Fibroblast of pulmonary artery (primary cell): ENCODE measurements around the gene PEX13.
"Not testable (repeated sequence)": the region's sequence is repeated elsewhere in the genome, so short reads cannot be mapped to it uniquely, and the experiment has no call there.

Experiments
- DNase-seq: peaks from one replicate; pipeline ENCODE4 v3.0.0-alpha.2; 2010; ENCODE audit warnings: low read depth
- H3K4me3 ChIP-seq: replicated peaks from 2 replicates; pipeline ENCODE4 v1.5.1; 2011; ENCODE audit warnings: low read depth, mild to moderate bottlenecking, control low read depth, low read length, moderate library complexity
- CTCF ChIP-seq: IDR thresholded peaks from 2 replicates; pipeline ENCODE4 v1.5.1; 2011; ENCODE audit warnings: mild to moderate bottlenecking, control low read depth, low read length, inconsistent platforms; ENCODE audit errors: missing control alignments

Gene PEX13

DNA sequence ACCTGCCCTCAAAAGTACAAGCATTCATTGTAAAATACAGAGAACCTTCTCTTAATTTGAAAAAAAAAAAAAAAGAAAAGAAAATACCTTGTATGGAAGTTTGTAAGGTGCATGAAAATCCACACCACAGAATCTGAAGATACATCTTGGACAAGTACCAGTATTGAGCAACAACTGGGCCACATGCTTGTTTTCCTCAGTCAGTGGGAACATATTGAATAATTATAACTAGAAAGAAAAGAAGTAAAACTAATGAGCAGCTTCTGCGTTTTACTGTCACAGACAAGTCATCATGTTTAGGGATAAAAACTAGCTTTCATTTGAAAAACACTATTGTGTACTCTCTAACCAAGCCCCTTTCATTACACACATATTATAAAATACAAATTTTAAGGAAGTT is 5.8 kb upstream of the PEX13 start:
- H3K4me3 ChIP-seq = no peak overlapping the region
- peak; percentile 39 for DNase-seq
- TF ChIP-seq CTCF = no peak

GRCh38 chr2:61012303-61012702 is 5.2 kb upstream of the PEX13 start:
- DNase-seq = peak; percentile 43
- not testable (repeated sequence) for H3K4me3 ChIP-seq

DNA sequence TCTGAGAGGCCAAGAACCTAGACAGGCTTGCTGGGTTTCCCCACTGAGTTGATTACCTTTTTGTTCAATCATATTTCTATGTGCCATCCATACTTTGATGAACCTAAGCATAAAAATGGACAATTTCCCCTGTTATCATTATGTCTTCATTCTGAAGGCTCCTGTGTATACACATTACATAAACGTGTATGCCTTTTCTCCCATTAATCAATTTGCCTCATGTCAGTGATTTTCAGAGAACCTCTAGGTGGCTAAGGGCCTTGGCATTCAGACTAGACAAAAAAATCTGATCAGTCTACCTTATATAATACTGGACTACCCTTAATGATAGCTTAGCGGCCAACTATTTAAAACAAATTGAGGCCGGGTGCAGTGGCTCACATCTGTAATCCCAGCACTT is 4.1 kb upstream of the PEX13 start:
- DNase-seq = no peak
- no peak overlapping the region for H3K4me3 ChIP-seq
- TF ChIP-seq CTCF = no peak

DNA sequence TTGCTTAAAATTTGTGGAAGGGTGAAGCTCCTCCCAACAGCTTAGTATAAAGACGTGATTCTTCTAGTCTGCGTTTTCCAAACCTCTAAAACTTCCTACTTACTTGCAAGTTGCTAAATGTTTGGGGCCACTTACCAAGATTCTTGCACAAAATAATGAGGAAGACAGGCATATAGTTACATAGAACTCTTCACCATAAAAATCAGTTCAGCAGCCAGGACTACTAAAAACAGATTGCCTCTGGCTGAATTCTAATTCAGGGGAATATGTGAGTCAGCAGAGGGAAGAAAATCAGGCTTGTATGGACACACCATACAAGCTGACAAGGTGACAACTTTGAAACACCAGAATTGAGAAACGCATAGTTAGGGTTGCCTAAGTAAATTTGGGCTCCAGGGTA is 2.8 kb upstream of the PEX13 start:
- TF ChIP-seq CTCF = no peak
- H3K4me3 ChIP-seq = no peak overlapping the region
- no peak for DNase-seq

DNA sequence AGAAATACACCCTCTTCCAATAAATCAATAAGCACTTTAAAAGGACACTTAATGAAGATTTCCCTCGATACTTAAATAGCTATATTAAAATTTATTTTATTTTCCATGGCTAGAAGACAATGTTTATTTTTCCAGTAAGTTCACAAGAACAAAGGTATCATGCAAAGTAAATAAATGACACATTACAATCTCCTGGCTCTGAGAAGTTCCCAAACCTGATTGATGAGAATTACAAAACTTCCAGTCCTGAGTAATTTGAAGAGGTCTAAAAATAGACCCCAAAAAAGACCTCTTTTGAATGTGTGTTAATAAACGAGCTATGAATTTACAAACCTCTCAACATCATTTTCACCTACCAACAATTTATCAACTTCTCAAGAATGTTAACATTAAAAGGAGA is 1.5 kb upstream of the PEX13 start:
- TF ChIP-seq CTCF = no peak
- DNase-seq = no peak
- H3K4me3 ChIP-seq = peak overlapping the region; percentile 99

- H3K4me3 ChIP-seq = peak overlapping the region; percentile 99
- no peak for TF ChIP-seq CTCF
- no peak for DNase-seq
Measured at GRCh38 chr2:61016392-61017002, 1.0 kb upstream of the PEX13 start.

DNA sequence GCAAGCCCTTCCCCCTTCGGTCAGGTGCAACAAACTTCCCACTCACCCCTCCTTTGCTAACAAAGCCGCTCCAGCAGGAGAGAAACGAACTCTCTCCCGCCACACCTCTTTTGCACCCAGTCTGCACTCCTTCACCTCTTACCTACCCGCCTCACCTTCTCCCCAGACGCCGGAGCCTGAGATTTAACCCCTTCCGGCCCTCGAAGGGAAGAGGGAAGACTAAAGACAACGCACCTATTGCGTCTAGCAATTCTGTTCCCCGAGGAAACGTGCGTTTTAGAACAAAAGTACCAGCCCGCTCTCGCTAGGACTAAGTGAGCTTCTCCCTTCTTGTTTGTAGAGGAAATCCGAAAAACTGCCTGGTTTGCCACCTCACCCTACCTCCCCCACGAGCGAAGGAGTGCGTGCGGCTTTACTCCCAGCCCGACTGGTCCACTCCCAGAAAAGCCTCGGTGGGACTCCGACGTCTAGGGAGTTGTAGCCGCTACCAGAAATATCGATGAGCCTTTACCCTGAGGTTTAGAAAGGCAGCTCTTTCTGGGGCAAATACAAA is 441 bp upstream of the PEX13 start:
- TF ChIP-seq CTCF = no peak
- H3K4me3 ChIP-seq = peak overlapping the region; percentile 99
- peak; percentile 75 for DNase-seq
